Upper lobe of left lung (tissue), 6 donors: ENCODE measurements around the gene POLD2. TPM values are rescaled to one million over a fixed set of nuclear protein-coding genes. Genes with fewer than 3 reads are reported as not detected.

Source experiments
- ATAC-seq, 2 donors: fragments of 200-7000 bp; cut with Tn5 transposase; one replicate each; pipeline ENCODE4 v1.9.1; 2022; ENCODE audit warnings: mild to moderate bottlenecking in 2 of 2, moderate library complexity in 2 of 2; ENCODE audit not compliant: low FRiP score in 2 of 2
- DNase-seq, 2 donors: peaks; one replicate each; pipeline ENCODE4 v3.0.0-alpha.2; 2019 to 2020
- H3K27ac ChIP-seq, 4 donors: fragments of 200-600 bp; sonication (generic); one replicate each; pipeline ENCODE4 v1.5.1; 2016 to 2019
- H3K27me3 ChIP-seq, 4 donors: fragments of 200-600 bp; sonication (generic); one replicate each; pipeline ENCODE4 v1.5.1; 2017 to 2019
- H3K36me3 ChIP-seq, 4 donors: fragments of 200-600 bp; sonication (generic); one replicate each; pipeline ENCODE4 v1.5.1; 2016 to 2019
- H3K4me1 ChIP-seq, 4 donors: fragments of 200-600 bp; sonication (generic); one replicate each; pipeline ENCODE4 v1.5.1; 2018 to 2019
- H3K4me3 ChIP-seq, 4 donors: fragments of 200-600 bp; sonication (generic); one replicate each; pipeline ENCODE4 v1.5.1; 2017 to 2019; ENCODE audit warnings: mild to moderate bottlenecking in 2 of 4, moderate library complexity in 1 of 4
- H3K9me3 ChIP-seq, 4 donors: fragments of 200-600 bp; sonication (generic); one replicate each; pipeline ENCODE4 v1.5.1; 2018 to 2019
- EP300 ChIP-seq, 4 donors: sonication (generic); formaldehyde crosslinking; IDR thresholded peaks; one replicate each; pipeline ENCODE4 v1.5.1; 2017; ENCODE audit warnings: antibody characterized with exemption in 4 of 4, control low read depth in 2 of 4
- POLR2A ChIP-seq, 4 donors: fragments of 450-650 bp; IDR thresholded peaks; one replicate each; pipeline ENCODE4 v1.5.1; 2016 to 2017; ENCODE audit warnings: antibody characterized with exemption in 4 of 4, mild to moderate bottlenecking in 2 of 4
- POLR2AphosphoS5 ChIP-seq, 2 donors: sonication (generic); formaldehyde crosslinking; IDR thresholded peaks; one replicate each; pipeline ENCODE4 v1.5.1; 2017; ENCODE audit warnings: antibody characterized with exemption in 2 of 2
- WGBS, 2 donors: methylation state at CpG; one replicate each; pipeline ENCODE4 v1.1.5; 2017 to 2018; 5-methylcytosine and 5-hydroxymethylcytosine counted together
- total RNA-seq, 6 donors: library from RNA; depleted of rRNA in 4 of 6; stranded (reverse); fragments of >200 nt in 4 of 6; gene quantifications; one replicate each; pipeline versions ENCODE4 v1.1.0 to v1.2.1, GENCODE V29; 2016 to 2021
- TF ChIP-seq, protein P1 (sequence below), 6 experiments: fragments of 450-650 bp in 4 of 6; fragments of 200-600 bp in 2 of 6; sonication (generic) in 2 of 6; IDR thresholded peaks; one replicate each; pipeline ENCODE4 v1.5.1; 2016 to 2019; ENCODE audit warnings: antibody characterized with exemption in 6 of 6
- donor health status: DM: no; HTN: no; CAD: no; lungs with moderate emphysema.
- donor health status: DM: no; HTN: yes; CAD: no; lungs with severe emphysema.

POLD2 gene
- total RNA-seq, 6 donors from 2014 or later = 27.2 to 70.1 (median 52.5) TPM

DNA sequence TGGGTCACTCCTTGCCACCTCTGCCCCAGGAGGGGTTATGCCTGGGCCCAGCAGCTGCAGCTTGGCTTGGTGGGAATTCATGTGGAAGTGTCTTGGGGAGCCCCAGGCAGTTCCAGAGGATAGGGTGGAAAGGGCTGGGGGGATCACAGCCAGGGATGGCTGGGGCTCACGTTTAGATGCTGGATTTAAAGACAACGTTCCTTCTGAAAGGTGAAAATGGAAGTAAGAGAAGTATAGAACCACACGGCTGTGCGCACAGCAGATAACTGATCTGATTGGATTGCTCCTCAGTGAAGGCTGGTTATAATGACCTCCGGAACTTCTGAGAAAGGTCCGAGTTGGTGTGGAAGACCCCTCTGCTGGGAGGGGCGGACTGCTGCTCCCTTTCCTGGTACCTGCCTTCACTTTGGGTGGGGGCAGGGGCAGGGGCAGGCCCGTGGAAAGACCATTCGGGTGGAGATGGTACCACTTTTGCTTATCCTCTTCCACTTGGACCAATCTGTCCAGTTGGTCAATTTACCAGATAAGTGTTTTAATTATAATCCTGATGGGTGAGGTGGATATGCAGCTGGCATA is 25.7 kb upstream of the POLD2 start:
- peaks cover 11 to 18% (median 18%) of the 10 kb centered on the region in 4 donors for H3K4me1 ChIP-seq
- no peaks in the 10 kb centered on the region for H3K36me3 ChIP-seq
- no peaks in the 10 kb centered on the region for H3K9me3 ChIP-seq
- H3K27ac ChIP-seq = no peak overlapping the region
- ATAC-seq = no peak
- no peak for DNase-seq
- 85% methylated on average over 9 of the region's 9 CpGs for whole genome bisulfite sequencing, 2 donors
- H3K4me3 ChIP-seq = no peak overlapping the region
- TF ChIP-seq EP300 (IDR thresholded peaks at IDR 0.05) (no peak), POLR2AphosphoS5 (IDR thresholded peaks at IDR 0.05) (no peak), POLR2A (IDR thresholded peaks at IDR 0.05) (no peak)
- TF ChIP-seq, protein P1, sequence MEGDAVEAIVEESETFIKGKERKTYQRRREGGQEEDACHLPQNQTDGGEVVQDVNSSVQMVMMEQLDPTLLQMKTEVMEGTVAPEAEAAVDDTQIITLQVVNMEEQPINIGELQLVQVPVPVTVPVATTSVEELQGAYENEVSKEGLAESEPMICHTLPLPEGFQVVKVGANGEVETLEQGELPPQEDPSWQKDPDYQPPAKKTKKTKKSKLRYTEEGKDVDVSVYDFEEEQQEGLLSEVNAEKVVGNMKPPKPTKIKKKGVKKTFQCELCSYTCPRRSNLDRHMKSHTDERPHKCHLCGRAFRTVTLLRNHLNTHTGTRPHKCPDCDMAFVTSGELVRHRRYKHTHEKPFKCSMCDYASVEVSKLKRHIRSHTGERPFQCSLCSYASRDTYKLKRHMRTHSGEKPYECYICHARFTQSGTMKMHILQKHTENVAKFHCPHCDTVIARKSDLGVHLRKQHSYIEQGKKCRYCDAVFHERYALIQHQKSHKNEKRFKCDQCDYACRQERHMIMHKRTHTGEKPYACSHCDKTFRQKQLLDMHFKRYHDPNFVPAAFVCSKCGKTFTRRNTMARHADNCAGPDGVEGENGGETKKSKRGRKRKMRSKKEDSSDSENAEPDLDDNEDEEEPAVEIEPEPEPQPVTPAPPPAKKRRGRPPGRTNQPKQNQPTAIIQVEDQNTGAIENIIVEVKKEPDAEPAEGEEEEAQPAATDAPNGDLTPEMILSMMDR (IDR thresholded peaks at IDR 0.05) = no peak
- H3K27me3 ChIP-seq = peaks cover 0 to 11% (median 2%) of the 10 kb centered on the region in 4 donors

DNA sequence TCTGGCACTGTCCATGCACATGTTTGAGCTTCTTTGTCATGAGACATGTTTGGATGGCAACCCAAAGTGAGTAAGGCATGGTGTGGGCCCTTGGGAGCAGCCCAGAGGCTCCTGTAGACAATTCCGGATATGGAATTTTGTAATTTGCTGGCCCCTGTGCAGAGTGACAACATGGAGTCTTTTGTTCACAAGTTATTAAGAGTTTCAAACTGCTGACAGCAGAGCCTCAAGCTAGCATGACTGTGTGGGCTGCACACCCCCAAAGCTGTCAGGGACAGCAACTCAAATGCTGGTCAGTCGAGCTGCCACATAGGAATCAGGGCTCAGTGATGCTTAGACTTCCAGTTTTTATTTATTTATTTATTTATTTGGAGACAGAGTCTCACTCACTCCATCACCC is 24.8 kb upstream of the POLD2 start:
- no peak overlapping the region for H3K4me3 ChIP-seq
- no peak overlapping the region for H3K27ac ChIP-seq
- H3K9me3 ChIP-seq = no peaks in the 10 kb centered on the region
- H3K36me3 ChIP-seq = no peaks in the 10 kb centered on the region
- peaks cover 11 to 18% (median 18%) of the 10 kb centered on the region in 4 donors for H3K4me1 ChIP-seq
- peaks cover 0 to 11% (median 2%) of the 10 kb centered on the region in 4 donors for H3K27me3 ChIP-seq
- WGBS, 2 donors = 83% methylated on average over 2 of the region's 2 CpGs
- no peak for DNase-seq
- ATAC-seq = no peak
- no peak for TF ChIP-seq POLR2AphosphoS5 (IDR thresholded peaks at IDR 0.05)
- TF ChIP-seq, protein P1 (IDR thresholded peaks at IDR 0.05) = no peak
- TF ChIP-seq EP300 (IDR thresholded peaks at IDR 0.05) = no peak
- no peak for TF ChIP-seq POLR2A (IDR thresholded peaks at IDR 0.05)

DNA sequence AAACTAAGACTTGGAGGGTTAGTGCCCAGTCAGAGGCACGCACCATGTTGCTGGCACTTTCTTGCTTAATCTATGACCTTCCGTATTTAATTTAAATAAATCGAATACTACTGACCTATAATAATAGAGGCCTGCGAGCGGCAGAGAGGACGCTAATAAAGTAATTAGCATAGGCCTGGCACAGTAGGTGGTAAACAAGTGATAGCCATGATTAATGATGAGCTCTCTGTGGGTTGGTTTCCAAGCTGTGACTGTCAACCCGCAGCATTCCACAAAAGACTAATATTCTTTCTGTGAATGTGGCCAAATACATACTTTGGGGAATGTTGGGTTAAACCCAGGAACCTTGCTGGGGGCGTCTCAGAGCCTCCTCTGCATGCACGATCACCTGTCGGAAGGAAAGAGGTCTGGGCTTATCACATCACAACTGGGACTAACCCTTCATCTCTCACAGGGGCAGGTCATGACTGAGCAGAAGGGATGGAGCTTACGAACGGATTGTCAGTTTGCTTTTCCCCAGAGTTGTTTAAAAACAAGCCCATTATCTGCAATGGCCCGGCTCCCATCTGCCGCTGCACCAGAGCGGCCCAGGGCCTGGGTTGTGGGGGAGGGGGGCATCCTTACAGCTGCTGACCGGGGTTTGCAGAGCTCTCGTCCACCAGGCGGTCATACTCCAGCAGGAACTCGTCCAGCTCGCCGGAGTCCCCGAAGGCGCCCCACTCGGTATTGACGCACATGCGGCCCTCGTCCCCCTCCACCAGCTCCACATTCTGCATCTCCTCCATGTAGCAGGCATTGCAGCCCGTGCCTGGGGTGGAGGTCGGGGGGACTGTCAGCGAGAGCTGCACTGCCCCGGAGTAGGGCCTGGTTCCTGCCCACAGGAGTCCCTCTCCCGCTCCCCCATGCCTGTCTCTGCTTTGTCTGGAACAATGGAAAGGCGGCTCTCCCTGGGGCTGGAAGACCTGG is 24.0 kb upstream of the POLD2 start:
- peaks cover 11 to 18% (median 18%) of the 10 kb centered on the region in 4 donors for H3K4me1 ChIP-seq
- no peak for ATAC-seq
- H3K27ac ChIP-seq = no peak overlapping the region
- WGBS, 2 donors = 65 to 71% methylated on average over 12 to 32 of the region's 33 CpGs
- H3K4me3 ChIP-seq = no peak overlapping the region
- H3K27me3 ChIP-seq = peaks cover 0 to 11% (median 2%) of the 10 kb centered on the region in 4 donors
- TF ChIP-seq POLR2A (IDR thresholded peaks at IDR 0.05) (no peak), EP300 (IDR thresholded peaks at IDR 0.05) (no peak), POLR2AphosphoS5 (IDR thresholded peaks at IDR 0.05) (no peak)
- TF ChIP-seq, protein P1 (IDR thresholded peaks at IDR 0.05) = no peak
- H3K9me3 ChIP-seq = no peaks in the 10 kb centered on the region
- no peaks in the 10 kb centered on the region for H3K36me3 ChIP-seq
- DNase-seq = peak in 1 of 2 donors; percentile 75

DNA sequence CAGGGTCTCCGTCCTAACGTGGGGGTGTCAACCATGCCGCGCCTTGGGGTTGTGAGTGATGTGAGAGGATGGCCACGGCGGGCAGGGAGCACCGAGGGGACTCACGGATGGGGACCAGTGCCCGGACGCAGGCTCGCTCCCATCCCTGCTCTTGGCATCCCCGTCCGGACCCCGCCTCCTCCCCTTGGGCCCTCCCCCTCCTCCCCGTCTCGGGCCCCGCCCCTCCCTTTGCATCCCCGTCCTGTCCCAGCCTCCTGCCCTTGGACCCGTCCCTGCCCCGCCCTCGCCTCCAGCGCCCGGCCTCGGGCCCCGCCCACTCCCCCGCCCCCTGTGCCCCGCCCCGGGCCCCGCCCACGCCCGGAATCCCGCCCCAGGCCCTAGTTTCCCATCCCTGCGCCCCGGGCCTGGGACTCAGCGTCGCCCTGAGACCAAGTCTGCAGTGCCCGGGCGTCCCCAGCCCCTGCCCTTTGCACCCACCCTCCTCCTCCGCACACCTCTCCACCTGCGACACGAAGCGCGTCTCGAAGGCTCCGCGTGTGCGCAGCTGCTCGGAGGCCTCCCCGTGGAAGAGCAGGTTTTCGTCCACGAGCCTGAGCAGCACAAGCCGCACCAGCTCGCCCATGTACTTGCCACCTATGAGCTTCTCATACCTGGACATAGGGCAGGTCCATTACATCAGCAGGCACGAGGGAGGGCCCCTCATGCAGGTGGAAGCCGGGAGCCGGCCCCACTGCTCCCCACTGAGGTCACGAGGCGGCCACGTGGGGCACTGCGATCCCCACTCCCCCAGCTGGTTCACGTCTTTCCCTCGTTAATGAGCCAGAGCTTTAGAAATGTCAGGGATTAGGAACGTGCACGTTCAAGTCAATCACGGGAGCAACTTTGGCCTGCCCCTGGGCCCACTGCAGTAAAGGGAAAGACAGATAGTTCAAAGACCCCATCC is 22.9 kb upstream of the POLD2 start:
- peak; percentile 69 to 94 for ATAC-seq

More for the DNA sequence above, 22.9 kb upstream of the POLD2 start:
- H3K9me3 ChIP-seq = no peaks in the 10 kb centered on the region
- WGBS, 2 donors = 22 to 42% methylated on average over 5 to 48 of the region's 65 CpGs
- peaks cover 0 to 11% (median 2%) of the 10 kb centered on the region in 4 donors for H3K27me3 ChIP-seq
- DNase-seq = peak; percentile 60 to 94
- TF ChIP-seq EP300 (IDR thresholded peaks at IDR 0.05) = no peak
- TF ChIP-seq, protein P1 (IDR thresholded peaks at IDR 0.05) = no peak
- TF ChIP-seq POLR2AphosphoS5 (IDR thresholded peaks at IDR 0.05) = no peak
- no peak for TF ChIP-seq POLR2A (IDR thresholded peaks at IDR 0.05)
- H3K36me3 ChIP-seq = no peaks in the 10 kb centered on the region
- peak overlapping the region; percentile 14 to 50 (median 34) for H3K4me3 ChIP-seq
- peaks cover 11 to 18% (median 18%) of the 10 kb centered on the region in 4 donors for H3K4me1 ChIP-seq
- no peak overlapping the region for H3K27ac ChIP-seq
